HepG2 (cell line): ENCODE data around the gene LAMA5. TPM values are rescaled to one million over a fixed set of nuclear protein-coding genes. Genes with fewer than 3 reads are reported as not detected.

Experiments used
- ATM ChIP-seq: fragments of 450-650 bp; IDR thresholded peaks from 2 replicates; pipeline ENCODE4 v1.7.1; 2017; ENCODE audit warnings: mild to moderate bottlenecking, borderline replicate concordance
- DMAP1 ChIP-seq: IDR thresholded peaks from 2 replicates; pipeline ENCODE4 v1.6.1; 2016
- EP300 ChIP-seq, 3 experiments: sonication (generic) in 1 of 3; formaldehyde crosslinking in 1 of 3; IDR thresholded peaks; 2 replicates each; pipeline versions ENCODE4 v1.5.1 to v1.6.1; 2011 to 2020; ENCODE audit warnings: low read depth in 2 of 3, low read length in 2 of 3, borderline replicate concordance in 1 of 3, improper control_type of control experiment in 1 of 3, mild to moderate bottlenecking in 1 of 3, missing genetic modification reagents in 1 of 3, moderate library complexity in 1 of 3
- FOXA1 ChIP-seq, 2 experiments: fragments of 450-650 bp in 1 of 2; sonication (generic) in 1 of 2; formaldehyde crosslinking in 1 of 2; IDR thresholded peaks; 2 replicates each; pipeline versions ENCODE4 v1.4.0 to v1.6.1; 2016 to 2020; ENCODE audit warnings: missing genetic modification reagents in 1 of 2
- HIC2 ChIP-seq: sonication (generic); formaldehyde crosslinking; IDR thresholded peaks from 2 replicates; pipeline ENCODE4 v1.9.0; 2022; ENCODE audit warnings: low read depth, missing genetic modification reagents
- NCOA1 ChIP-seq: sonication (generic); formaldehyde crosslinking; IDR thresholded peaks from 2 replicates; pipeline ENCODE4 v1.9.0; 2021; ENCODE audit warnings: missing genetic modification reagents
- NCOA2 ChIP-seq: sonication (generic); formaldehyde crosslinking; IDR thresholded peaks from 2 replicates; pipeline ENCODE4 v1.8.0; 2022; ENCODE audit warnings: inconsistent platforms
- PPARG ChIP-seq: conservative IDR thresholded peaks from 2 replicates; pipeline ENCODE4 v1.6.1; 2016; ENCODE audit warnings: missing biosample characterization, missing genetic modification reagents
- PRPF4 ChIP-seq: fragments of 200-400 bp; formaldehyde crosslinking; IDR thresholded peaks from 2 replicates; pipeline ENCODE4 v1.6.1; 2016; ENCODE audit warnings: low read length, low read depth; ENCODE audit not compliant: poor library complexity, severe bottlenecking
- RFX1 ChIP-seq: fragments of 450-650 bp; IDR thresholded peaks from 2 replicates; pipeline ENCODE4 v1.6.1; 2017
- SSRP1 ChIP-seq: IDR thresholded peaks from 2 replicates; pipeline ENCODE4 v1.6.1; 2016; ENCODE audit warnings: control low read depth
- ZBTB3 ChIP-seq: sonication (generic); formaldehyde crosslinking; IDR thresholded peaks from 2 replicates; pipeline ENCODE4 v1.4.0; 2020; ENCODE audit warnings: low read depth, mild to moderate bottlenecking, moderate library complexity, missing genetic modification reagents, borderline replicate concordance
- ZMYM3 ChIP-seq: sonication (generic); formaldehyde crosslinking; IDR thresholded peaks from 2 replicates; pipeline ENCODE4 v1.5.1; 2020; ENCODE audit warnings: mild to moderate bottlenecking, missing genetic modification reagents
- ZNF205 ChIP-seq: IDR thresholded peaks from 2 replicates; pipeline ENCODE4 v1.6.1; 2018; ENCODE audit warnings: missing biosample characterization, missing genetic modification reagents
- polyA plus RNA-seq, 8 experiments: library from polyadenylated mRNA; depleted of rRNA in 3 of 8; stranded (reverse) in 7 of 8; unstranded in 1 of 8; fragments of >200 nt; fragmentation: Illumina TruSeq in 4 of 8; extraction: Trizol in 4 of 8; gene quantifications; 2 replicates each; pipeline versions ENCODE4 v1.2.1 to v1.2.3, GENCODE V29; 2011 to 2016; ENCODE audit warnings: low read depth in 4 of 8, missing spikeins in 1 of 8, mixed read lengths in 1 of 8; ENCODE audit not compliant: insufficient read depth in 1 of 8
- total RNA-seq, 5 experiments: library from RNA; depleted of rRNA; stranded (reverse); fragments of >200 nt; fragmentation: Illumina TruSeq; extraction: Trizol; gene quantifications; 2 replicates each; pipeline ENCODE4 v1.2.3, GENCODE V29; 2016; ENCODE audit warnings: low read depth in 1 of 5
- TF ChIP-seq, protein P1 (sequence below): conservative IDR thresholded peaks from 2 replicates; pipeline ENCODE4 v1.6.1; 2018; ENCODE audit warnings: missing genetic modification reagents
- TF ChIP-seq, protein P2 (sequence below): sonication (generic); formaldehyde crosslinking; IDR thresholded peaks from 2 replicates; pipeline ENCODE4 v1.4.0; 2020; ENCODE audit warnings: mild to moderate bottlenecking, missing genetic modification reagents
- TF ChIP-seq, protein P3 (sequence below): sonication (generic); formaldehyde crosslinking; IDR thresholded peaks from 2 replicates; pipeline ENCODE4 v1.5.1; 2020; ENCODE audit warnings: mild to moderate bottlenecking, missing genetic modification reagents, borderline replicate concordance
- TF ChIP-seq, protein P4 (sequence below): sonication (generic); formaldehyde crosslinking; IDR thresholded peaks from 2 replicates; pipeline ENCODE4 v1.5.1; 2020; ENCODE audit warnings: missing genetic modification reagents, mild to moderate bottlenecking, borderline replicate concordance
- TF ChIP-seq, protein P5 (sequence below): sonication (generic); formaldehyde crosslinking; IDR thresholded peaks from 2 replicates; pipeline ENCODE4 v1.5.1; 2020; ENCODE audit warnings: mild to moderate bottlenecking, moderate library complexity, missing genetic modification reagents

The LAMA5 gene
- total and polyA plus RNA-seq, 2 of the 13 experiments (the other 11 are each of a cell fraction or from before 2014, with no cell fraction given) = 21.0 to 44.7 TPM

- TF ChIP-seq, protein P1, sequence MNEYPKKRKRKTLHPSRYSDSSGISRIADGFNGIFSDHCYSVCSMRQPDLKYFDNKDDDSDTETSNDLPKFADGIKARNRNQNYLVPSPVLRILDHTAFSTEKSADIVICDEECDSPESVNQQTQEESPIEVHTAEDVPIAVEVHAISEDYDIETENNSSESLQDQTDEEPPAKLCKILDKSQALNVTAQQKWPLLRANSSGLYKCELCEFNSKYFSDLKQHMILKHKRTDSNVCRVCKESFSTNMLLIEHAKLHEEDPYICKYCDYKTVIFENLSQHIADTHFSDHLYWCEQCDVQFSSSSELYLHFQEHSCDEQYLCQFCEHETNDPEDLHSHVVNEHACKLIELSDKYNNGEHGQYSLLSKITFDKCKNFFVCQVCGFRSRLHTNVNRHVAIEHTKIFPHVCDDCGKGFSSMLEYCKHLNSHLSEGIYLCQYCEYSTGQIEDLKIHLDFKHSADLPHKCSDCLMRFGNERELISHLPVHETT (CRISPR knock-in tag) = no peak
- no peak for TF ChIP-seq NCOA1
- TF ChIP-seq ZMYM3 (CRISPR knock-in tag) = no peak
- TF ChIP-seq ZBTB3 (CRISPR knock-in tag) = no peak; the same call in 1 of the 2 replicates
- TF ChIP-seq FOXA1 (IDR thresholded peaks at IDR 0.05) = no peak
- TF ChIP-seq FOXA1 (CRISPR knock-in tag; IDR thresholded peaks at IDR 0.05) = peak; percentile 75
- no peak for TF ChIP-seq PRPF4
- peak; percentile 43; the same call in 1 of the 2 replicates for TF ChIP-seq PPARG (CRISPR knock-in tag)
- TF ChIP-seq, protein P2, sequence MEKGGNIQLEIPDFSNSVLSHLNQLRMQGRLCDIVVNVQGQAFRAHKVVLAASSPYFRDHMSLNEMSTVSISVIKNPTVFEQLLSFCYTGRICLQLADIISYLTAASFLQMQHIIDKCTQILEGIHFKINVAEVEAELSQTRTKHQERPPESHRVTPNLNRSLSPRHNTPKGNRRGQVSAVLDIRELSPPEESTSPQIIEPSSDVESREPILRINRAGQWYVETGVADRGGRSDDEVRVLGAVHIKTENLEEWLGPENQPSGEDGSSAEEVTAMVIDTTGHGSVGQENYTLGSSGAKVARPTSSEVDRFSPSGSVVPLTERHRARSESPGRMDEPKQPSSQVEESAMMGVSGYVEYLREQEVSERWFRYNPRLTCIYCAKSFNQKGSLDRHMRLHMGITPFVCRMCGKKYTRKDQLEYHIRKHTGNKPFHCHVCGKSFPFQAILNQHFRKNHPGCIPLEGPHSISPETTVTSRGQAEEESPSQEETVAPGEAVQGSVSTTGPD = no peak; the same call in 1 of the 2 replicates
- TF ChIP-seq DMAP1 = peak; percentile 49; the same call in 1 of the 2 replicates
- TF ChIP-seq RFX1 = no peak
- TF ChIP-seq ATM = no peak
- TF ChIP-seq, protein P3, sequence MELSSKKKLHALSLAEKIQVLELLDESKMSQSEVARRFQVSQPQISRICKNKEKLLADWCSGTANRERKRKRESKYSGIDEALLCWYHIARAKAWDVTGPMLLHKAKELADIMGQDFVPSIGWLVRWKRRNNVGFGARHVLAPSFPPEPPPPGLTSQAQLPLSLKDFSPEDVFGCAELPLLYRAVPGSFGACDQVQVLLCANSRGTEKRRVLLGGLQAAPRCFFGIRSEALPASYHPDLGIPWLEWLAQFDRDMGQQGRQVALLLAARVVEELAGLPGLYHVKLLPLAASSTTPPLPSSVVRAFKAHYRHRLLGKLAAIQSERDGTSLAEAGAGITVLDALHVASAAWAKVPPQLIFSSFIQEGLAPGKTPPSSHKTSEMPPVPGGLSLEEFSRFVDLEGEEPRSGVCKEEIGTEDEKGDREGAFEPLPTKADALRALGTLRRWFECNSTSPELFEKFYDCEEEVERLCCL (CRISPR knock-in tag) = no peak
- TF ChIP-seq SSRP1 = peak; percentile 97
- TF ChIP-seq, protein P4, sequence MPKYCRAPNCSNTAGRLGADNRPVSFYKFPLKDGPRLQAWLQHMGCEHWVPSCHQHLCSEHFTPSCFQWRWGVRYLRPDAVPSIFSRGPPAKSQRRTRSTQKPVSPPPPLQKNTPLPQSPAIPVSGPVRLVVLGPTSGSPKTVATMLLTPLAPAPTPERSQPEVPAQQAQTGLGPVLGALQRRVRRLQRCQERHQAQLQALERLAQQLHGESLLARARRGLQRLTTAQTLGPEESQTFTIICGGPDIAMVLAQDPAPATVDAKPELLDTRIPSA (CRISPR knock-in tag) = peak; percentile 73; the same call in 1 of the 2 replicates
- peak in 1 of 2 experiments; percentile 58; a peak in 1 of 4 replicates for TF ChIP-seq EP300 (IDR thresholded peaks at IDR 0.05; ENCODE audit: low read depth in 2 of 2, low read length in 2 of 2)
- peak; percentile 58 for TF ChIP-seq EP300 (CRISPR knock-in tag; IDR thresholded peaks at IDR 0.05; ENCODE audit: borderline replicate concordance)
- TF ChIP-seq NCOA2 (CRISPR knock-in tag) = 0 out of 2 replicates have a peak, but pooled peaks have one; percentile 11
- TF ChIP-seq, protein P5, sequence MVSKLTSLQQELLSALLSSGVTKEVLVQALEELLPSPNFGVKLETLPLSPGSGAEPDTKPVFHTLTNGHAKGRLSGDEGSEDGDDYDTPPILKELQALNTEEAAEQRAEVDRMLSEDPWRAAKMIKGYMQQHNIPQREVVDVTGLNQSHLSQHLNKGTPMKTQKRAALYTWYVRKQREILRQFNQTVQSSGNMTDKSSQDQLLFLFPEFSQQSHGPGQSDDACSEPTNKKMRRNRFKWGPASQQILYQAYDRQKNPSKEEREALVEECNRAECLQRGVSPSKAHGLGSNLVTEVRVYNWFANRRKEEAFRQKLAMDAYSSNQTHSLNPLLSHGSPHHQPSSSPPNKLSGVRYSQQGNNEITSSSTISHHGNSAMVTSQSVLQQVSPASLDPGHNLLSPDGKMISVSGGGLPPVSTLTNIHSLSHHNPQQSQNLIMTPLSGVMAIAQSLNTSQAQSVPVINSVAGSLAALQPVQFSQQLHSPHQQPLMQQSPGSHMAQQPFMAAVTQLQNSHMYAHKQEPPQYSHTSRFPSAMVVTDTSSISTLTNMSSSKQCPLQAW (CRISPR knock-in tag) = peak; percentile 88
- peak; percentile 62; the same call in 1 of the 2 replicates for TF ChIP-seq ZNF205 (CRISPR knock-in tag)
- TF ChIP-seq HIC2 (CRISPR knock-in tag) = 0 out of 2 replicates have a peak, but pooled peaks have one; percentile 55
Measured at GRCh38 chr20:62382306-62383198, 15.4 kb upstream of the LAMA5 start (continued).
